ENCODE measurements around the gene BPIFB3.

BPIFB3 gene

DNA sequence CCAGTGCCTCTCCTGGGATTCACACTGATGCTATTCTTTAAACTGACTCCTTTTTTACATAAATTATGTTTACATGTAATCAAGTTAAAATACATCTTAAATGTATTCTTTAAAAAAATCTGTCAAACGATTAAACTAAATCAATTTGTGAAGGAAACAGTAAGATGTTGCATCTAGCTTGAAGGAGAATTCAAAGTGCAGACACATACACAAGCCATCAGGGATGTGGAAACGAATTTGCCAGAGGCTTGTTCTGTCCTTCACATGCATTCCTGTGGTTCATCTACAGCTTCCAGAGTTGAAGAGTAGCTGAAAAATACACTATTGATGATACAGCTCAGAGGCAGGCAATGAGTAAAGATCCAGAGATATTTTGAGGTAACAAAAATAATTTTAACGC lies 7.3 kb upstream of the BPIFB3 start:
- H3K27ac ChIP-seq (ENCODE audit: low read depth, low read length) = no peak overlapping the region
- TF ChIP-seq EZH2phosphoT487 (IDR thresholded peaks at IDR 0.05; ENCODE audit: borderline replicate concordance, low read length) = no peak
- TF ChIP-seq, protein P1, sequence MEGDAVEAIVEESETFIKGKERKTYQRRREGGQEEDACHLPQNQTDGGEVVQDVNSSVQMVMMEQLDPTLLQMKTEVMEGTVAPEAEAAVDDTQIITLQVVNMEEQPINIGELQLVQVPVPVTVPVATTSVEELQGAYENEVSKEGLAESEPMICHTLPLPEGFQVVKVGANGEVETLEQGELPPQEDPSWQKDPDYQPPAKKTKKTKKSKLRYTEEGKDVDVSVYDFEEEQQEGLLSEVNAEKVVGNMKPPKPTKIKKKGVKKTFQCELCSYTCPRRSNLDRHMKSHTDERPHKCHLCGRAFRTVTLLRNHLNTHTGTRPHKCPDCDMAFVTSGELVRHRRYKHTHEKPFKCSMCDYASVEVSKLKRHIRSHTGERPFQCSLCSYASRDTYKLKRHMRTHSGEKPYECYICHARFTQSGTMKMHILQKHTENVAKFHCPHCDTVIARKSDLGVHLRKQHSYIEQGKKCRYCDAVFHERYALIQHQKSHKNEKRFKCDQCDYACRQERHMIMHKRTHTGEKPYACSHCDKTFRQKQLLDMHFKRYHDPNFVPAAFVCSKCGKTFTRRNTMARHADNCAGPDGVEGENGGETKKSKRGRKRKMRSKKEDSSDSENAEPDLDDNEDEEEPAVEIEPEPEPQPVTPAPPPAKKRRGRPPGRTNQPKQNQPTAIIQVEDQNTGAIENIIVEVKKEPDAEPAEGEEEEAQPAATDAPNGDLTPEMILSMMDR (IDR thresholded peaks at IDR 0.05; ENCODE audit: low read depth, low read length, poor library complexity, severe bottlenecking) = no peak
- no peaks in the 10 kb centered on the region for H3K27me3 ChIP-seq (ENCODE audit: control insufficient read depth, low read length)
- H3K79me2 ChIP-seq (ENCODE audit: control insufficient read depth, low read length) = no peaks in the 10 kb centered on the region
- no peaks in the 10 kb centered on the region for H3K4me1 ChIP-seq (ENCODE audit: control insufficient read depth, low read length)
- H3K4me3 ChIP-seq (ENCODE audit: low read length) = no peak overlapping the region
- no peaks in the 10 kb centered on the region for H3K9me2 ChIP-seq (replicated peaks; ENCODE audit: control insufficient read depth, low read length)
- H3F3A ChIP-seq (ENCODE audit: control insufficient read depth, insufficient read depth) = no peaks in the 10 kb centered on the region
- H3K4me2 ChIP-seq (ENCODE audit: low read length) = no peak overlapping the region
- no peaks in the 10 kb centered on the region for H3K36me3 ChIP-seq (ENCODE audit: control insufficient read depth, low read length)
- H3K9me3 ChIP-seq (ENCODE audit: control insufficient read depth, insufficient read depth, low read length) = no peaks in the 10 kb centered on the region; the same call in 1 of the 2 replicates
- no peaks in the 10 kb centered on the region for H4K20me1 ChIP-seq (ENCODE audit: control insufficient read depth, insufficient read depth, low read depth, low read length)

DNA sequence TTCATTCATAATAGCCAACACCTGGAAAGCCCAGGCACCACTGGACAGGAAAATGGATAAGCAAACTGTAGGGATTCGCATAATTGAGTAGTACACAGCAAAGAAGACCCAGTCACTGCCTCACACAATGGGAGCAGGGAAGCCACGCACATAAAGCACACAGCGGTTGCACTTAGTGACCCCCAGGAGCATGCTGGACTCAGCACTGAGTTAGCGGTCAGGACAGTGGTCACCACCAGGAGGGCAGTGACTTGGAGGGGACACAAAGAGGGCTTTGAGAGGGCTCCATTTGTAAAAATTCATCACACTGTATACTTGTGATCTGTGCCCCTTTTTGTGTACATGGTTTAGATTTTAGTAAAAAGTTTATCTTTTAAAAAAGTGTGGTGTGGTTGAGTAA lies 2.4 kb upstream of the BPIFB3 start:
- no peak overlapping the region for H3K4me2 ChIP-seq (ENCODE audit: low read length)
- no peaks in the 10 kb centered on the region for H3K9me2 ChIP-seq (replicated peaks; ENCODE audit: control insufficient read depth, low read length)
- H3K36me3 ChIP-seq (ENCODE audit: control insufficient read depth, low read length) = no peaks in the 10 kb centered on the region
- no peaks in the 10 kb centered on the region for H3K79me2 ChIP-seq (ENCODE audit: control insufficient read depth, low read length)
- no peak for TF ChIP-seq EZH2phosphoT487 (IDR thresholded peaks at IDR 0.05; ENCODE audit: borderline replicate concordance, low read length)
- H3F3A ChIP-seq (ENCODE audit: control insufficient read depth, insufficient read depth) = no peaks in the 10 kb centered on the region
- H3K27ac ChIP-seq (ENCODE audit: low read depth, low read length) = no peak overlapping the region
- no peaks in the 10 kb centered on the region for H4K20me1 ChIP-seq (ENCODE audit: control insufficient read depth, insufficient read depth, low read depth, low read length)
- H3K4me3 ChIP-seq (ENCODE audit: low read length) = no peak overlapping the region
- no peaks in the 10 kb centered on the region for H3K4me1 ChIP-seq (ENCODE audit: control insufficient read depth, low read length)
- no peaks in the 10 kb centered on the region for H3K27me3 ChIP-seq (ENCODE audit: control insufficient read depth, low read length)
- no peaks in the 10 kb centered on the region for H3K9me3 ChIP-seq (ENCODE audit: control insufficient read depth, insufficient read depth, low read length)

DNA sequence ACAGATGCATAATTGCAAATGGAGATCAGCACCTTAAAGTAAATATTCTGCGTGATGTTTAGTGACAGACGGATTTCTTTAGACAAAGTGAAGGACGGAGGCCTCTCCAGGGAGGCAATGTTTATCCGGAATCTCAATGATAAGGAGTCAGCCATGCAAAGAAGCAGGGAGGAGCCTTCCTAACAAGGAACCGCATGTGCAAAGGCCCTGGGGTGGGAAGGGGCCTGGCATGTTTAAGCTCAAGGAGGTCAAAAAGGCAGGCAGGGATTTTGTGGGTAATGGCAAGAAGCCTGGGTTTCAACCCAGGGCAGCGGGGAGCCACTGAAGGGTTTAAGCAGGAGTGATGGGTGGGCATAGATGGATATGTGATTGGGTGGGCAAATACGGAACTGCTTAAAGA lies 678 bp downstream of the BPIFB3 start:
- Histone ChIP-seq H3K27me3 (ENCODE audit: control insufficient read depth, low read length) (no peaks in the 10 kb centered on the region), H3K79me2 (ENCODE audit: control insufficient read depth, low read length) (no peaks in the 10 kb centered on the region), H3K27ac (ENCODE audit: low read depth, low read length) (no peak overlapping the region), H3K4me2 (ENCODE audit: low read length) (no peak overlapping the region), H3F3A (ENCODE audit: control insufficient read depth, insufficient read depth) (no peaks in the 10 kb centered on the region), H3K4me1 (ENCODE audit: control insufficient read depth, low read length) (no peaks in the 10 kb centered on the region), H3K36me3 (ENCODE audit: control insufficient read depth, low read length) (no peaks in the 10 kb centered on the region), H3K4me3 (ENCODE audit: low read length) (no peak overlapping the region), H3K9me2 (replicated peaks; ENCODE audit: control insufficient read depth, low read length) (no peaks in the 10 kb centered on the region), H4K20me1 (ENCODE audit: control insufficient read depth, insufficient read depth, low read depth, low read length) (no peaks in the 10 kb centered on the region), H3K9me3 (ENCODE audit: control insufficient read depth, insufficient read depth, low read length) (no peaks in the 10 kb centered on the region)
- TF ChIP-seq, protein P1 (IDR thresholded peaks at IDR 0.05; ENCODE audit: low read depth, low read length, poor library complexity, severe bottlenecking) = no peak
- no peak for TF ChIP-seq EZH2phosphoT487 (IDR thresholded peaks at IDR 0.05; ENCODE audit: borderline replicate concordance, low read length)

DNA sequence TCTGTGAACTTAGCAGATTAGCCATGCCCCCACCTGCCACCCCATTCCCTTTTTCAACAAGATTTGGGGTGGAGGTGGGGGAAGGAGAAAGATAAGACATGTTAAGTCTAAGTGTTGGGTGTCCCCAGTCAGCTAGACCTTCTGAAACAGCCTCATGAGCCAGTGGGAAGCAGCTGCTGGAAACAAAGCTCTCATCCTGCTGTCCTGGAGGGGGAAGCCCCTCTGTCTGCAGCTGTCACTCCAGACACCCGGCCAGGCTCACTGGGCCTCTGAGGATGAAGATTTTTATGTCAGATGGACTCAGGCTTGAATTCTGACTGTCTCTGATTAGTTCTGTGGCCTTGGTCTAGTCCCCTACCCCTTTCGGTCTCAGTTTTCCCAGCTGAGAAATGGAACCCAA lies 1.1 kb downstream of the BPIFB3 start:
- Histone ChIP-seq H3K36me3 (ENCODE audit: control insufficient read depth, low read length) (no peaks in the 10 kb centered on the region), H4K20me1 (ENCODE audit: control insufficient read depth, insufficient read depth, low read depth, low read length) (no peaks in the 10 kb centered on the region), H3K9me3 (ENCODE audit: control insufficient read depth, insufficient read depth, low read length) (no peaks in the 10 kb centered on the region), H3K27me3 (ENCODE audit: control insufficient read depth, low read length) (no peaks in the 10 kb centered on the region), H3K27ac (ENCODE audit: low read depth, low read length) (no peak overlapping the region), H3K4me2 (ENCODE audit: low read length) (no peak overlapping the region), H3K4me3 (ENCODE audit: low read length) (no peak overlapping the region), H3F3A (ENCODE audit: control insufficient read depth, insufficient read depth) (no peaks in the 10 kb centered on the region), H3K4me1 (ENCODE audit: control insufficient read depth, low read length) (no peaks in the 10 kb centered on the region), H3K9me2 (replicated peaks; ENCODE audit: control insufficient read depth, low read length) (no peaks in the 10 kb centered on the region), H3K79me2 (ENCODE audit: control insufficient read depth, low read length) (no peaks in the 10 kb centered on the region)
- TF ChIP-seq, protein P1 (IDR thresholded peaks at IDR 0.05; ENCODE audit: low read depth, low read length, poor library complexity, severe bottlenecking) = no peak
- TF ChIP-seq EZH2phosphoT487 (IDR thresholded peaks at IDR 0.05; ENCODE audit: borderline replicate concordance, low read length) = no peak
